Measurements from ENCODE around the gene POLR2L.

DNA sequence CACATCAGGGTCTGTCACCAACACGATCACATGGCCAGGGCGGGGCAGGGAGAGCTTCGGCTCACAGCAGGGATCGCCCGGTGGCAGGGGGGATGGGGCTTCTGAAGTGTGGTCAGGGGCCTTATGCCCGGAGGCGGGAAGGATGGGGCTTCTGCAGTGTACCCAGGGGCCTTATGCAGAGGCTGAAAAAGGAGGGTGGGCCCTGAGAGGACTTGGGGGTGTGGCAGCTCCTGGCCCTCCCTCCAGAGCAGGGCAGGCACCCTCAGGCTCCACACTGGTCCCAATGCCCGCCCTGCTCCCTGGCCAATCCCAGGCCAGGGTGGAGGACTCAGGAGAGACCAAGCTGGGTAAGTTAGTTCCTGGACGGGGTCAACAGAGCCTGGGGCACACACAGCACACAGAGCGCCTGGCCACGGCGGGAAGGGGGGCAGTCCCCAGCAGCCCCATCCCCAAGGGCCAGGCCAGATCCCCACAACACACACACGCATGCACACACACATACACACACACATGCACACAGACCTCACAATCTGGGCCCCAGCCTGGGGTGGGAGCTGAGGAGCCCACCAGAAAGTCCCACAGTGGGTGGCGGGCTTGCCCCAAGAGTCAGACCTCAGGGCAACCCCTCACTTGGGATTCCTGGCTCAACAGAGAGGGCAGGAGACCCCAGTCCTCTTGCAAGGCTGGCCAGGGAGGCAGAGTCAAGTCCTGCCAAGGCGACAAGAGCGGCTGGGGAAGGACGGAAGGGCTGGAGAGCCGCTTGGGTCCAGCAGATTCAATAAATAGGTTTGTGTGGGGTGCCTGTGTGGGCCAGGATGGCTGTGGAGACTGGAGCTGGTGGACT lies 51.4 kb downstream of the POLR2L start:
- TF ChIP-seq, protein P1, sequence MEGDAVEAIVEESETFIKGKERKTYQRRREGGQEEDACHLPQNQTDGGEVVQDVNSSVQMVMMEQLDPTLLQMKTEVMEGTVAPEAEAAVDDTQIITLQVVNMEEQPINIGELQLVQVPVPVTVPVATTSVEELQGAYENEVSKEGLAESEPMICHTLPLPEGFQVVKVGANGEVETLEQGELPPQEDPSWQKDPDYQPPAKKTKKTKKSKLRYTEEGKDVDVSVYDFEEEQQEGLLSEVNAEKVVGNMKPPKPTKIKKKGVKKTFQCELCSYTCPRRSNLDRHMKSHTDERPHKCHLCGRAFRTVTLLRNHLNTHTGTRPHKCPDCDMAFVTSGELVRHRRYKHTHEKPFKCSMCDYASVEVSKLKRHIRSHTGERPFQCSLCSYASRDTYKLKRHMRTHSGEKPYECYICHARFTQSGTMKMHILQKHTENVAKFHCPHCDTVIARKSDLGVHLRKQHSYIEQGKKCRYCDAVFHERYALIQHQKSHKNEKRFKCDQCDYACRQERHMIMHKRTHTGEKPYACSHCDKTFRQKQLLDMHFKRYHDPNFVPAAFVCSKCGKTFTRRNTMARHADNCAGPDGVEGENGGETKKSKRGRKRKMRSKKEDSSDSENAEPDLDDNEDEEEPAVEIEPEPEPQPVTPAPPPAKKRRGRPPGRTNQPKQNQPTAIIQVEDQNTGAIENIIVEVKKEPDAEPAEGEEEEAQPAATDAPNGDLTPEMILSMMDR (IDR thresholded peaks at IDR 0.05) = no peak
- TF ChIP-seq, protein P2, sequence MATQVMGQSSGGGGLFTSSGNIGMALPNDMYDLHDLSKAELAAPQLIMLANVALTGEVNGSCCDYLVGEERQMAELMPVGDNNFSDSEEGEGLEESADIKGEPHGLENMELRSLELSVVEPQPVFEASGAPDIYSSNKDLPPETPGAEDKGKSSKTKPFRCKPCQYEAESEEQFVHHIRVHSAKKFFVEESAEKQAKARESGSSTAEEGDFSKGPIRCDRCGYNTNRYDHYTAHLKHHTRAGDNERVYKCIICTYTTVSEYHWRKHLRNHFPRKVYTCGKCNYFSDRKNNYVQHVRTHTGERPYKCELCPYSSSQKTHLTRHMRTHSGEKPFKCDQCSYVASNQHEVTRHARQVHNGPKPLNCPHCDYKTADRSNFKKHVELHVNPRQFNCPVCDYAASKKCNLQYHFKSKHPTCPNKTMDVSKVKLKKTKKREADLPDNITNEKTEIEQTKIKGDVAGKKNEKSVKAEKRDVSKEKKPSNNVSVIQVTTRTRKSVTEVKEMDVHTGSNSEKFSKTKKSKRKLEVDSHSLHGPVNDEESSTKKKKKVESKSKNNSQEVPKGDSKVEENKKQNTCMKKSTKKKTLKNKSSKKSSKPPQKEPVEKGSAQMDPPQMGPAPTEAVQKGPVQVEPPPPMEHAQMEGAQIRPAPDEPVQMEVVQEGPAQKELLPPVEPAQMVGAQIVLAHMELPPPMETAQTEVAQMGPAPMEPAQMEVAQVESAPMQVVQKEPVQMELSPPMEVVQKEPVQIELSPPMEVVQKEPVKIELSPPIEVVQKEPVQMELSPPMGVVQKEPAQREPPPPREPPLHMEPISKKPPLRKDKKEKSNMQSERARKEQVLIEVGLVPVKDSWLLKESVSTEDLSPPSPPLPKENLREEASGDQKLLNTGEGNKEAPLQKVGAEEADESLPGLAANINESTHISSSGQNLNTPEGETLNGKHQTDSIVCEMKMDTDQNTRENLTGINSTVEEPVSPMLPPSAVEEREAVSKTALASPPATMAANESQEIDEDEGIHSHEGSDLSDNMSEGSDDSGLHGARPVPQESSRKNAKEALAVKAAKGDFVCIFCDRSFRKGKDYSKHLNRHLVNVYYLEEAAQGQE (IDR thresholded peaks at IDR 0.05; ENCODE audit: insufficient read depth in 1 of 2, low read depth in 2 of 2, low read length in 1 of 2) = no peak
- TF ChIP-seq POLR2AphosphoS5 (IDR thresholded peaks at IDR 0.05; ENCODE audit: low read depth, low read length) = peak; percentile 72
